WTC11 (cell line): ENCODE data around the gene RNF43. TPM values are rescaled to one million over a fixed set of nuclear protein-coding genes. Genes with fewer than 3 reads are reported as not detected.

Experiments
- ATAC-seq: fragments of 200-7000 bp; cut with Tn5 transposase; 2 replicates; pipeline ENCODE4 v1.10.0; 2021; ENCODE audit warnings: mild to moderate bottlenecking, moderate library complexity
- CTCF ChIA-PET: fragments of 300-600 bp; sonication (Branson Sonifier 250); formaldehyde crosslinking; loops from one replicate; lab custom pipeline; 2021; ENCODE audit warnings: antibody characterized with exemption; lab: Charles Lee
- POLR2A ChIA-PET: fragments of 350-600 bp; sonication (Branson Sonifier 250); formaldehyde crosslinking; loops from one replicate; lab custom pipeline; 2021; ENCODE audit warnings: antibody characterized with exemption; lab: Charles Lee
- DNase-seq: peaks from one replicate; pipeline ENCODE4 v3.0.0; 2021; ENCODE audit warnings: low spot score
- H3K27ac Mint-ChIP-seq: 2 replicates; pipeline ENCODE4 v1.8.0; 2021; ENCODE audit warnings: mixed read lengths
- H3K27me3 Mint-ChIP-seq: 2 replicates; pipeline ENCODE4 v1.8.0; 2021; ENCODE audit warnings: low read depth, mild to moderate bottlenecking, moderate library complexity, mixed read lengths
- H3K36me3 Mint-ChIP-seq: 2 replicates; pipeline ENCODE4 v1.8.0; 2021; ENCODE audit warnings: mixed read lengths
- H3K4me1 Mint-ChIP-seq: 2 replicates; pipeline ENCODE4 v1.8.0; 2022; ENCODE audit warnings: mixed read lengths
- H3K4me3 Mint-ChIP-seq: 2 replicates; pipeline ENCODE4 v1.8.0; 2021; ENCODE audit warnings: mild to moderate bottlenecking, moderate library complexity, mixed read lengths
- H3K9me3 Mint-ChIP-seq: 2 replicates; pipeline ENCODE4 v1.8.0; 2021; ENCODE audit warnings: mixed read lengths
- ATF1 ChIP-seq: sonication (generic); formaldehyde crosslinking; IDR thresholded peaks from 2 replicates; pipeline ENCODE4 v1.8.1; 2023; ENCODE audit warnings: mild to moderate bottlenecking, moderate library complexity, missing genetic modification reagents
- ATF2 ChIP-seq: sonication (generic); formaldehyde crosslinking; IDR thresholded peaks from 2 replicates; pipeline ENCODE4 v1.8.1; 2022; ENCODE audit warnings: low read depth, missing genetic modification reagents, borderline replicate concordance
- ATF3 ChIP-seq: sonication (generic); formaldehyde crosslinking; conservative IDR thresholded peaks from 2 replicates; pipeline ENCODE4 v1.8.1; 2022; ENCODE audit warnings: mild to moderate bottlenecking, missing genetic modification reagents
- ATF6 ChIP-seq: sonication (generic); formaldehyde crosslinking; IDR thresholded peaks from 2 replicates; pipeline ENCODE4 v1.8.1; 2023; ENCODE audit warnings: mild to moderate bottlenecking, missing genetic modification reagents
- CBFB ChIP-seq: sonication (generic); formaldehyde crosslinking; IDR thresholded peaks from 2 replicates; pipeline ENCODE4 v1.8.1; 2022; ENCODE audit warnings: mild to moderate bottlenecking, low read depth, missing genetic modification reagents
- CREB1 ChIP-seq: sonication (generic); formaldehyde crosslinking; IDR thresholded peaks from 2 replicates; pipeline ENCODE4 v1.8.0; 2023; ENCODE audit warnings: mild to moderate bottlenecking, missing genetic modification reagents
- CREM ChIP-seq: sonication (generic); formaldehyde crosslinking; IDR thresholded peaks from 2 replicates; pipeline ENCODE4 v1.8.1; 2022; ENCODE audit warnings: mild to moderate bottlenecking, missing genetic modification reagents, moderate library complexity
- ETV6 ChIP-seq: sonication (generic); formaldehyde crosslinking; IDR thresholded peaks from 2 replicates; pipeline ENCODE4 v1.8.1; 2022; ENCODE audit warnings: mild to moderate bottlenecking, missing genetic modification reagents
- FOXK1 ChIP-seq: sonication (generic); formaldehyde crosslinking; IDR thresholded peaks from 2 replicates; pipeline ENCODE4 v1.8.0; 2022; ENCODE audit warnings: mild to moderate bottlenecking, moderate library complexity, missing genetic modification reagents
- FOXP1 ChIP-seq: sonication (generic); formaldehyde crosslinking; IDR thresholded peaks from 2 replicates; pipeline ENCODE4 v1.8.0; 2022; ENCODE audit warnings: missing genetic modification reagents, mild to moderate bottlenecking, moderate library complexity, borderline replicate concordance
- MXD4 ChIP-seq: fragments of 250-450 bp; sonication (Bioruptor Pico); IDR thresholded peaks from 2 replicates; pipeline ENCODE4 v1.8.0; 2021; ENCODE audit warnings: mild to moderate bottlenecking, moderate library complexity, borderline replicate concordance
- NR2C2 ChIP-seq: sonication (generic); formaldehyde crosslinking; IDR thresholded peaks from 2 replicates; pipeline ENCODE4 v1.8.0; 2022; ENCODE audit warnings: mild to moderate bottlenecking, missing genetic modification reagents
- NR3C1 ChIP-seq: sonication (generic); formaldehyde crosslinking; conservative IDR thresholded peaks from 2 replicates; pipeline ENCODE4 v1.8.1; 2023; ENCODE audit warnings: low read depth, mild to moderate bottlenecking, missing genetic modification reagents
- PRRX2 ChIP-seq: fragments of 250-450 bp; sonication (Bioruptor Pico); IDR thresholded peaks from 2 replicates; pipeline ENCODE4 v1.8.0; 2021; ENCODE audit warnings: mild to moderate bottlenecking
- SMAD3 ChIP-seq: sonication (generic); formaldehyde crosslinking; IDR thresholded peaks from 2 replicates; pipeline ENCODE4 v1.8.0; 2022; ENCODE audit warnings: missing genetic modification reagents, mild to moderate bottlenecking, borderline replicate concordance
- SP1 ChIP-seq: sonication (generic); formaldehyde crosslinking; conservative IDR thresholded peaks from 2 replicates; pipeline ENCODE4 v1.8.1; 2022; ENCODE audit warnings: missing genetic modification reagents
- TEAD1 ChIP-seq: sonication (generic); formaldehyde crosslinking; IDR thresholded peaks from 2 replicates; pipeline ENCODE4 v1.8.0; 2022; ENCODE audit warnings: mild to moderate bottlenecking, missing genetic modification reagents
- ZNF138 ChIP-seq: sonication (generic); formaldehyde crosslinking; conservative IDR thresholded peaks from 2 replicates; pipeline ENCODE4 v1.8.1; 2022; ENCODE audit warnings: mild to moderate bottlenecking, moderate library complexity, missing genetic modification reagents
- ZNF219 ChIP-seq: sonication (generic); formaldehyde crosslinking; IDR thresholded peaks from 2 replicates; pipeline ENCODE4 v1.8.0; 2023; ENCODE audit warnings: missing genetic modification reagents, mild to moderate bottlenecking, borderline replicate concordance
- ZNF263 ChIP-seq: sonication (generic); formaldehyde crosslinking; IDR thresholded peaks from 2 replicates; pipeline ENCODE4 v1.8.1; 2022; ENCODE audit warnings: low read depth, mild to moderate bottlenecking, moderate library complexity, missing genetic modification reagents
- ZNF423 ChIP-seq: fragments of 250-450 bp; sonication (Bioruptor Pico); IDR thresholded peaks from 2 replicates; pipeline ENCODE4 v2.1.2; 2022; ENCODE audit warnings: mild to moderate bottlenecking, moderate library complexity
- ZNF512 ChIP-seq: sonication (generic); formaldehyde crosslinking; IDR thresholded peaks from 2 replicates; pipeline ENCODE4 v1.8.1; 2022; ENCODE audit warnings: missing genetic modification reagents, borderline replicate concordance
- total RNA-seq: library from RNA; stranded (reverse); gene quantifications from 3 replicates; pipeline ENCODE4 v1.2.3, GENCODE V29; 2021
- TF ChIP-seq, protein P1 (sequence below): sonication (generic); formaldehyde crosslinking; IDR thresholded peaks from 2 replicates; pipeline ENCODE4 v1.8.0; 2022; ENCODE audit warnings: mild to moderate bottlenecking, missing genetic modification reagents

The RNF43 gene
- total RNA-seq, 1 experiment from 2014 or later, result 3.6 TPM

DNA sequence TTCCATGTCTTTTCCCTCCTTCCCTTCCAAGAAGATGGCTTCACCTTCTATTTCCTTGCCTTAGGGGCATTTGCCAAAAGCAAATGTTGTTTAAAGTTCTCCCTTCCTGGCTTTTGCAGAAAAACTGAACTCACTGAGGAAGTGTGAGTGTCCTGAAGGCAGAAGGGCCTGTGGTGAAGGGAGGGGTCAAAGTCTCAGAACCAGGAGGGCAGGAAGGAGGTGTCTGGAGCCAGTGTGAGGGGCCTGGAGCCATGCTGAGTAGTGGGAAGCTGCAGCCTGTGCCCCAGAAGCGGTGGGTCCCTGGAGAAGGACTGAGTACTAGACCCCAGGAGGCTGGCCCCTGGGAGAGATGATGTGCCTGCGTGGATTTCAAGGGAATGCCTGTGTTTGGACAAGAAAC is 41.5 kb downstream of the RNF43 start:
- CTCF ChIA-PET, result no interaction called here
- peak overlapping the region; percentile 69 for H3K27ac Mint-ChIP-seq
- ATAC-seq (peak; percentile 71), DNase-seq (no peak)
- peak overlapping the region; percentile 7; the same call in 1 of the 2 replicates for H3K4me3 Mint-ChIP-seq
- peaks cover 40% of the 10 kb centered on the region for H3K4me1 Mint-ChIP-seq
- no peaks in the 10 kb centered on the region for H3K36me3 Mint-ChIP-seq
- TF ChIP-seq ATF1 (CRISPR knock-in tag) (no peak), SMAD3 (CRISPR knock-in tag) (no peak), NR3C1 (CRISPR knock-in tag) (no peak), TEAD1 (CRISPR knock-in tag) (no peak), ETV6 (CRISPR knock-in tag) (no peak), PRRX2 (CRISPR knock-in tag) (no peak), CREB1 (CRISPR knock-in tag) (no peak), ZNF138 (no peak), ZNF219 (CRISPR knock-in tag) (no peak), FOXP1 (no peak), CBFB (CRISPR knock-in tag) (no peak), FOXK1 (CRISPR knock-in tag) (no peak), ATF2 (CRISPR knock-in tag) (no peak), MXD4 (CRISPR knock-in tag) (no peak)
- TF ChIP-seq, protein P1, sequence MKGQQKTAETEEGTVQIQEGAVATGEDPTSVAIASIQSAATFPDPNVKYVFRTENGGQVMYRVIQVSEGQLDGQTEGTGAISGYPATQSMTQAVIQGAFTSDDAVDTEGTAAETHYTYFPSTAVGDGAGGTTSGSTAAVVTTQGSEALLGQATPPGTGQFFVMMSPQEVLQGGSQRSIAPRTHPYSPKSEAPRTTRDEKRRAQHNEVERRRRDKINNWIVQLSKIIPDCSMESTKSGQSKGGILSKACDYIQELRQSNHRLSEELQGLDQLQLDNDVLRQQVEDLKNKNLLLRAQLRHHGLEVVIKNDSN (CRISPR knock-in tag), result no peak
- H3K9me3 Mint-ChIP-seq, result no peaks in the 10 kb centered on the region
- H3K27me3 Mint-ChIP-seq, result no peaks in the 10 kb centered on the region
- POLR2A ChIA-PET, result no interaction called here

GRCh38 chr17:58375256-58375655 is 42.1 kb downstream of the RNF43 start:
- TF ChIP-seq NR2C2 (CRISPR knock-in tag), result no peak
- TF ChIP-seq ZNF512 (CRISPR knock-in tag), result no peak
- TF ChIP-seq ATF6 (CRISPR knock-in tag), result no peak
- TF ChIP-seq SP1 (CRISPR knock-in tag), result no peak
- no peak for TF ChIP-seq ZNF263 (CRISPR knock-in tag)
- TF ChIP-seq ZNF423, result no peak
- no peak for TF ChIP-seq CREM (CRISPR knock-in tag)
- no peak for TF ChIP-seq FOXK1 (CRISPR knock-in tag)
- TF ChIP-seq ATF3 (CRISPR knock-in tag), result no peak
- no peak for ATAC-seq
- ChIA-PET POLR2A (no interaction called here), CTCF (no interaction called here)
- Mint-ChIP-seq H3K27ac (0 out of 2 replicates have a peak overlapping the region, but pooled peaks have one; percentile 7), H3K9me3 (no peaks in the 10 kb centered on the region), H3K36me3 (no peaks in the 10 kb centered on the region), H3K4me3 (no peak overlapping the region), H3K4me1 (peaks cover 39% of the 10 kb centered on the region), H3K27me3 (no peaks in the 10 kb centered on the region)
- DNase-seq, result no peak
